GM12878 (cell line): ENCODE results near the gene CYS1. TPM values are rescaled to one million over a fixed set of nuclear protein-coding genes. Genes with fewer than 3 reads are reported as not detected.
A peak's percentile ranks its signal among the peaks of the same experiment; 100 is the strongest.

Experiments
- ATAC-seq: fragments of 200-7000 bp; cut with Tn5 transposase; 3 replicates; pipeline ENCODE4 v1.9.1; 2020; ENCODE audit warnings: mild to moderate bottlenecking, moderate library complexity
- BruUV-seq: library from RNA; stranded (reverse); fragments of 400-500 nt; replicated peaks from 2 replicates; lab custom pipeline; 2021; lab: Mats Ljungman, UMichigan
- CTCF ChIA-PET: fragments of 300-600 bp; sonication (Branson Sonifier 250); formaldehyde crosslinking; extraction: SDS; loops from one replicate; lab custom pipeline; 2021; ENCODE audit warnings: inconsistent platforms; lab: Yijun Ruan, JAX
- POLR2A ChIA-PET: fragments of 350-600 bp; formaldehyde crosslinking; extraction: SDS; loops from one replicate; lab custom pipeline; 2021; ENCODE audit warnings: inconsistent platforms; lab: Charles Lee
- RAD21 ChIA-PET: fragments of 300-600 bp; sonication (Branson Sonifier 250); formaldehyde crosslinking; loops from one replicate; lab custom pipeline; 2023; ENCODE audit warnings: antibody characterized with exemption; ENCODE audit not compliant: unreplicated experiment; lab: Charles Lee
- SMC1A ChIA-PET: fragments of 300-600 bp; sonication (Branson Sonifier 250); formaldehyde crosslinking; loops from one replicate; lab custom pipeline; 2023; ENCODE audit not compliant: unreplicated experiment, uncharacterized antibody; lab: Charles Lee
- DNase-seq: peaks from one replicate; pipeline ENCODE4 v3.0.0-alpha.2; 2011; ENCODE audit warnings: low read depth, low spot score
- FAIRE-seq: peaks from 3 replicates; lab custom pipeline; 2011; peaks lifted over from hg19 to GRCh38; lab: Jason Lieb, UNC
- H2AFZ ChIP-seq: 2 replicates; pipeline ENCODE4 v1.6.0; 2011; ENCODE audit warnings: low read depth, low read length, control low read depth; ENCODE audit not compliant: control insufficient read depth
- H3K27ac ChIP-seq: 2 replicates; pipeline ENCODE4 v1.5.1; 2011; ENCODE audit warnings: control low read depth; ENCODE audit not compliant: control insufficient read depth, insufficient read depth
- H3K27me3 ChIP-seq, 2 experiments: replicated peaks in 1 of 2; 2 replicates each; pipeline versions ENCODE4 v1.6.0 to v1.6.1; 2011; ENCODE audit warnings: low read length in 1 of 2; ENCODE audit not compliant: control insufficient read depth in 2 of 2, insufficient read depth in 2 of 2
- H3K36me3 ChIP-seq, 2 experiments: 2 replicates each; pipeline ENCODE4 v1.5.1; 2011; ENCODE audit warnings: low read length in 1 of 2; ENCODE audit not compliant: control insufficient read depth in 2 of 2, insufficient read depth in 2 of 2
- H3K4me1 ChIP-seq: 2 replicates; pipeline ENCODE4 v1.6.1; 2011; ENCODE audit warnings: mild to moderate bottlenecking, low read length, moderate library complexity, mixed read lengths; ENCODE audit not compliant: control insufficient read depth, insufficient read depth
- H3K4me2 ChIP-seq: 2 replicates; pipeline ENCODE4 v1.6.0; 2011; ENCODE audit warnings: control low read depth; ENCODE audit not compliant: control insufficient read depth, insufficient read depth
- H3K4me3 ChIP-seq: fragments of 200-600 bp; sonication (generic); 2 replicates; pipeline ENCODE4 v1.5.1; 2016
- H3K79me2 ChIP-seq: 2 replicates; pipeline ENCODE4 v1.6.0; 2011; ENCODE audit warnings: low read length; ENCODE audit not compliant: control insufficient read depth, insufficient read depth
- H3K9ac ChIP-seq: 2 replicates; pipeline ENCODE4 v1.8.0; 2011; ENCODE audit warnings: low read length, control low read depth, mixed read lengths; ENCODE audit not compliant: control insufficient read depth, insufficient read depth
- H3K9me3 ChIP-seq: replicated peaks from 3 replicates; pipeline ENCODE4 v1.5.1; 2011; ENCODE audit warnings: mild to moderate bottlenecking, low read length; ENCODE audit not compliant: control insufficient read depth, insufficient read depth
- H4K20me1 ChIP-seq: 2 replicates; pipeline ENCODE4 v1.6.0; 2011; ENCODE audit not compliant: control insufficient read depth, insufficient read depth
- ESRRA ChIP-seq: IDR thresholded peaks from 2 replicates; pipeline ENCODE4 v1.6.1; 2012; ENCODE audit warnings: mild to moderate bottlenecking, low read length, improper control_type of control experiment
- IKZF1 ChIP-seq: fragments of 450-650 bp; conservative IDR thresholded peaks from 2 replicates; pipeline ENCODE4 v1.6.1; 2017; ENCODE audit warnings: antibody characterized with exemption, mild to moderate bottlenecking
- JUNB ChIP-seq: IDR thresholded peaks from 2 replicates; pipeline ENCODE4 v1.6.1; 2016; ENCODE audit warnings: antibody characterized with exemption, mild to moderate bottlenecking
- KLF5 ChIP-seq: fragments of 450-650 bp; IDR thresholded peaks from 2 replicates; pipeline ENCODE4 v1.6.1; 2014; ENCODE audit warnings: mild to moderate bottlenecking; ENCODE audit not compliant: partially characterized antibody
- LARP7 ChIP-seq: fragments of 450-650 bp; IDR thresholded peaks from 2 replicates; pipeline ENCODE4 v1.6.1; 2017; ENCODE audit warnings: mild to moderate bottlenecking
- MAX ChIP-seq: IDR thresholded peaks from 2 replicates; pipeline ENCODE4 v1.6.1; 2012; ENCODE audit warnings: low read depth, low read length, improper control_type of control experiment
- NFXL1 ChIP-seq: fragments of 450-650 bp; IDR thresholded peaks from 2 replicates; pipeline ENCODE4 v1.6.1; 2017; ENCODE audit warnings: antibody characterized with exemption, mild to moderate bottlenecking, borderline replicate concordance
- POU2F2 ChIP-seq: IDR thresholded peaks from 3 replicates; pipeline ENCODE4 v1.6.1; 2011; ENCODE audit warnings: low read depth, mild to moderate bottlenecking, low read length, borderline replicate concordance
- SPI1 ChIP-seq: IDR thresholded peaks from 2 replicates; pipeline ENCODE4 v1.6.1; 2011; ENCODE audit warnings: low read depth, mild to moderate bottlenecking, low read length, moderate library complexity, borderline replicate concordance; ENCODE audit not compliant: insufficient read depth
- SUZ12 ChIP-seq: fragments of 200-600 bp; sonication (generic); IDR thresholded peaks from one replicate; pipeline ENCODE4 v1.6.1; 2018; ENCODE audit warnings: antibody characterized with exemption, mild to moderate bottlenecking; ENCODE audit not compliant: unreplicated experiment
- ZBTB33 ChIP-seq: fragments of 450-650 bp; IDR thresholded peaks from 2 replicates; pipeline ENCODE4 v1.6.1; 2017; ENCODE audit warnings: mild to moderate bottlenecking
- WGBS: methylation state at CpG from one replicate; pipeline ENCODE4 v1.1.6; 2016; ENCODE audit warnings: low lambda C conversion rate; ENCODE audit not compliant: insufficient replicate concordance, insufficient coverage; ENCODE audit errors: missing lambda C conversion rate; 5-methylcytosine and 5-hydroxymethylcytosine counted together
- in situ Hi-C: fragments of 300-500 bp; cut with MboI; formaldehyde crosslinking; loops from 9 replicates; pipeline ENCODE4 v1.14.3; 2018; ENCODE audit warnings: mixed read lengths
- intact Hi-C: fragments of 100-400 bp; cut with micrococcal nuclease; formaldehyde crosslinking; loops from one replicate; pipeline ENCODE4 v1.14.2; 2022; ENCODE audit not compliant: unreplicated experiment
- polyA plus RNA-seq, 11 experiments: library from polyadenylated mRNA; depleted of rRNA in 4 of 11; unstranded in 6 of 11; stranded (reverse) in 5 of 11; fragments of >200 nt; fragmentation: Nextera tagmentation in 4 of 11; fragmentation: Illumina TruSeq in 1 of 11; extraction: Ambion mirVana in 4 of 11; extraction: Trizol in 1 of 11; gene quantifications; 1 replicate in 1 of 11; 2 replicates in 10 of 11; pipeline versions ENCODE4 v1.2.1 to v1.2.3, GENCODE V29; 2011 to 2016; ENCODE audit warnings: inconsistent platforms in 2 of 11, missing spikeins in 2 of 11, low read depth in 1 of 11
- total RNA-seq, 4 experiments: library from RNA; depleted of rRNA in 3 of 4; stranded (reverse); fragments of >200 nt in 3 of 4; fragmentation: Illumina TruSeq in 1 of 4; extraction: Trizol in 1 of 4; gene quantifications; 2 replicates each; pipeline versions ENCODE4 v1.2.1 to v1.2.3, GENCODE V29; 2013 to 2021

CYS1 gene
- total and polyA plus RNA-seq, 10 of the 15 experiments (the other 5 are each of a cell fraction or from before 2014, with no cell fraction given): 0.35 to 6.4 (median 2.5) TPM

GRCh38 chr2:10042301-10043161 lies 37.7 kb downstream of the CYS1 start:
- SMC1A ChIA-PET: no interaction called here
- H3K27me3 ChIP-seq: peaks cover 0 to 4% of the 10 kb centered on the region in 2 experiments; a peak in 1 of 4 replicates
- H3K36me3 ChIP-seq: no peaks in the 10 kb centered on the region
- POLR2A ChIA-PET: no interaction called here
- BruUV-seq: no TSS peak
- H3K4me1 ChIP-seq: no peaks in the 10 kb centered on the region
- no peak overlapping the region for H3K9ac ChIP-seq
- 0 out of 2 replicates have a peak overlapping the region, but pooled peaks have one; percentile 4 for H3K4me3 ChIP-seq
- in situ Hi-C loops: no loop called here
- H3K4me2 ChIP-seq: peak overlapping the region; percentile 60; the same call in 1 of the 2 replicates
- RAD21 ChIA-PET: no interaction called here
- FAIRE-seq (no peak), ATAC-seq (no peak), DNase-seq (no peak)
- H3K27ac ChIP-seq: no peak overlapping the region
- H3K79me2 ChIP-seq: no peaks in the 10 kb centered on the region
- TF ChIP-seq NFXL1 (no peak), LARP7 (no peak), KLF5 (no peak), ZBTB33 (no peak), SUZ12 (no peak), JUNB (no peak), MAX (no peak), SPI1 (no peak), IKZF1 (no peak), POU2F2 (no peak), ESRRA (no peak)
- H2AFZ ChIP-seq: peak overlapping the region; percentile 10; the same call in 1 of the 2 replicates
- H4K20me1 ChIP-seq: no peaks in the 10 kb centered on the region
- 46% methylated on average over 50 of the region's 54 CpGs for WGBS
- H3K9me3 ChIP-seq: peaks cover 2% of the 10 kb centered on the region; the same call in 1 of the 3 replicates
- intact Hi-C loops: no loop called here
- CTCF ChIA-PET: interaction anchor here (1.4 to 1.5 kb wide), 2 partner anchors 11 to 58 kb away, joined by 3 to 4 read pairs; no protein-coding TSS in a partner anchor
